ENCODE data around the gene CFI.

CFI gene

DNA sequence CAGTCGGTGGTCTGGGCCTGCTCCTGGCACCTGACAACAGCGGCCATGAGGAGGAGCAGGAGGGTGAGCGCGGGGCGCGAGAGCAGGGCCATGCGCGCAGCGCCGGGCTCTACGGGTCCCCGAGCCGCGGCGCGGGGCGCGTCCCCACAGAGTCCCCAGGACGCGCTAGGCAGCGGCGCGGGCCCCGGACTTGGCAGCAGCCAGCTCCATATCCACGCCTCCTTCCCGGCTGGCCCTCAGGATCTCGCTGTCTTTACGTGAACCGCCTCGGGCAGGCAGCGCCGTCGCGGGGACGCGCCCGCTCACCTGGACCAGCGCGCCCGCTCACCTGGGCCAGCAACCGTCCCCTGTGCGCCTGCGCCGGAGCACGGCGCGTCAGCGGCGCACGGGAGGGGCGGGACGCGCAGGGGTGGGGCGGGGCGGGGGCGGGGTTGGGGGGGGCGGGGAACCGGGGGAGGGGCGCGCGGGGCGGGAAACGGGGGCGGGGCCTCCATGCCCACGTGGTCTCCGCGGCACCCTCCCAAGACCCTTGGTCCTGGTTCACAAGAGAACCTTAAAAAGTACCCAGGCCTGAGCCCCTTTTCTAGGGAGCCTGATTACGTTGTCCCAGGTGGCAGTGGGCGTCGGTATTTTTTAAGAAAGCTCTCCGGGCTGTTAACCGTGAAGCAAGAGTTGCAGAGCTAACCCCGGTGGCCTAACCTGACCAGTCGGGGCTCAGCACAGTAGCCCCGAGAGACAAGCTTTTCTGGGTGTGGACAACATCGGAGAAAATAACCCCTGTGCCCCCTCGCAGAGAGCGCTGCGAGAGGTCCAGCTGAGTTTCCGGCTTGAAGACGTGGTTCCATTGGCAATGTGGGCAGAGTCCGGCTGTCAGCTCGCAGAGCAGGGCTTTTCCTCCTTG is 71.8 kb downstream of the CFI start, which contains the start of gene PLA2G12A:
TSS of gene PLA2G12A (minus strand) at position 353 of the 901 bp plus-strand sequence. CDS start at position 92, 261 bp downstream.
- peak; percentile 61 for DNase-seq

DNA sequence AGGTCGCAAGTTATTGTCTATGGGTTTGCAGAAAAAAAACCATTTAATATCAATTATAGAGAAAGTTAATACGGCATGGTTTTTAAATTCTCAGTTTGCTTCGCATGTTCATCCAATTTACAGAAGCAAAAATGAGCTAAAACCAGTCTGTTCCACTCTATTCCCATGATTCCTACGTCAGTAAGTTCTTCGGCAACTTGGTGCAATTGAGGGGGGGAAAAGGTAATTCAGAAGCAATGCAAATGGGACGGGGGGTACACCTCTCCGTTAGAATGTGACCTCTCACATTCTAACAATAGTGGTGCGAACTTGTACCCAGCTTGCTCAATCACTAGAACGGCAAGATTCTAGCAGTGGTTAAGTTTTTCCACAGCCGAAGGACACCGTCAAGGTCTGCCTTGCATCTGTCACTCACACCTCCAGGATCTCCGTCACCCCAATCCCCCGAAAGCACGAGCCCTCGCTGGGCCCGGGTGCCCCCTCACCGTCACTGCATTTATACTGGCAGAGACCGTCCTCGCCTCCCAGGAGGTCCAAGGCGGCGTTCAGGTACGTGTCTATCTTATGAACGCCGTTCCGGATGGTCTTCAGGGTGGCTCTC is 72.6 kb downstream of the CFI start:
- DNase-seq: no peak

DNA sequence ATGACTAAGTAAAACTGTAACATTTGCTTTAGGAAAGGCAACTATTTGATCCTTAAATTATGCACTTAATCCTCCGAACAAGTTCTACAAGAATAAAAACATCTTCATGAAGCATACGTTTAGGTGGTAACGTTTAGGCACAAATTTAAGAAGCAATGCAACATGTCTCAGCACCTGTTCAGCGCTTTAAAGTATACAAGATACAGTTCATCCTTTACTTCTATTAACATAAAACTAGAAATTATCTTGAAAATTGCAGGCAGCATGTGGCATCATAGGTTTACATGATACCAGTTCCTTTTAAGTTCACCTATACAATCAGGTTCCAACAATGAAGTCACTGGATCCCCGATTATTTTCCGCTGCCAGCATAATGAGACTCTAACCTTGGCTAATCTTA is 73.4 kb downstream of the CFI start:
- no peak for DNase-seq

DNA sequence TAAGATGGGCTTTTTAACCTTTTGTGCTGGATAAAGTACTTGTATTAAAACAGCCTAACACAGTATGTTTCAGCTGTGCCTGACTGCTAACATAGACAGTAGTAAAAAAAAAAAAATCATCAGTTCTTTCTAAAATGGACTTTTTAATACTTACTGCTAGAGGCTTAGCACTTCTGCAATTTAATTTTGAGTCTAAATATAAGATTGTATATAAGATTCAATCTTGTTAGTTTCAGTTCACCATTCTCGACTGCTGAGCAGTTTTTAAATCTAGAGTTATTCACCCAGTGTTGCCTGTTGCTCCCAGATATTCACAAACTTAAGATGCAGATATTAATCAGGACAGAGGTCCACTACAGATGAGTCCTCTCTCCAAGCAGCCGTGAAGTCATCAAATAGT is 78.7 kb downstream of the CFI start:
- DNase-seq: no peak

DNA sequence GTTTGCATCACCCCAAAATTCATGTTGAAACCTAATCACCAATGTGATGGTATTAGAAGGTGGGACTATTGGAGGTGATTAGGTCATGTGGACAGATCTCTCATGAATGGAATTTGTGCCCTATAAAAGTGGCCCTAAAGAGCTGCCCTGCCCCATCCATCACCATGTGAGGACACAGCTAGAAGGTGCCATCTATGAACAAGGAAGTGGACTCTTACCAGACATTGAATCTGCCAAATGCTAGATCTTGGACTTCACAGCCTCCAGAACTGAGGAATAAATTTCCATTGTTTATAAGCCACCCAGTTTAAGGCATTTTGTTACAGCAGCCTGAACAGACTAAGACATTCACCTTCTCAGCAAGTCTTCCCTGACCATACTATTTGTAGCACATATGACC is 79.4 kb downstream of the CFI start:
- DNase-seq: no peak

DNA sequence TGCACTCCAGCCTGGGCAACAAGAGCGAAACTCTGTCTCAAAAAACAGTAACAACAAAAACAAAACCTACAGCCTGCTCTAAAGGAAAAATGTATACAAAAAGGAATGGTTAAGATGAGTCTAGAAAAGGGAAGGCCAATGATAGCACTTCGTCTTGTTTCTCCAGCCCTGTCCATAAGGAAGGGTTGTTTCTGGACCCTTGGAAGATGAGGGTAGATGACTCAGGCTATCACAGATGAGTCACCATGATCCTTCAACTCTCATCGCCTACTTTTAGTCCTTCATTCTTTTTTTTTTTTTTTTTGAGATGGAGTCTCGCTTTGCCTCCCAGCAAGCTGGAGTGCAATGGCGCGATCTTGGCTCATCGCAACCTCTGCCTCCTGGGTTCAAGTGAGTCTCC is 80.8 kb downstream of the CFI start:
- no peak for DNase-seq

DNA sequence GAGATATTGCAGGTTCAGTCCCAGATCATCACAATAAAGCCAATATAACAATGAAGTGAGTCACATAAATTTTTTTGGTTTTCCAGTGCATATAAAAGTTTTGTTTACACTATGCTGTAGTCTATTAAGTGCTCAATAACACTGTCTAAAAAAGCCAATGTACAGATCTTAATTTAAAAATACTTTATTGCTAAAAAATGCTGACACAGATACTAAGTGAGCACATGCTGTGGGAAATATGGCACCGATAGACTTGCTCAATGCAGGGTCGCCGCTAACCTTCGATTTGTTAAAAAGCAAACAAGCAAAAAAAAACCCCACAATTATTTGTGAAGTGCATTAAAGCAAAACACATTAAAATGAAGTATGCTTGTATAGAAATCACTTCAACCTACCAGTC is 82.2 kb downstream of the CFI start:
- no peak for DNase-seq

- no peak for DNase-seq
These were observed 83.0 kb downstream of the CFI start for GRCh38 chr4:109718759-109719158.

GRCh38 chr4:109713500-109713899 is 88.3 kb downstream of the CFI start:
- no peak for DNase-seq

DNA sequence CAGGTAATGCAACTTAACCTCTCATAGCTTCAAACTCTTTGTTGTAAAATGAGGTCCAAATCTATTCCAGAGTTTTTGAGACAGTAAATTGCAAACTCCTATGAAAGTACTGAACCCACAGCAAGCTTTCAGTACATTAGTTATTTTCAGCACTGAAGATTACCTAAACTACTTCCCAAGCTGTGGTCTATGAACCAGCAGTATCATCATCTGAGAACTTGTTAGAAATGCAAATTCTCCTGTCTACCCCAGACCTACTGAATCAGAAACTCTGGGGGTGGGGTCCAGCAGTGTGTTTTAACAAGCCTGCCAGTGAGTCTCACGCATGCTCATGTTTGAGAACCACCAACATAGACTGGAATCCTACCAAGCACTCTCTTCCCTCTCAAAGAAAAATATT is 92.8 kb downstream of the CFI start:
- no peak for DNase-seq

- DNase-seq: no peak
These were observed 93.4 kb downstream of the CFI start for GRCh38 chr4:109708435-109708834.

GRCh38 chr4:109703664-109704361 is 98.0 kb downstream of the CFI start:
- DNase-seq: peak; percentile 16

GRCh38 chr4:109702950-109703663 is 98.7 kb downstream of the CFI start, which contains the start of gene CASP6:
TSS of gene CASP6 (minus strand) at chr4:109703445. CDS start at chr4:109703395, 50 bp downstream.
- DNase-seq: peak; percentile 70

- peak; percentile 4 for DNase-seq
These were observed 100.0 kb downstream of the CFI start for GRCh38 chr4:109701566-109702410.

DNA sequence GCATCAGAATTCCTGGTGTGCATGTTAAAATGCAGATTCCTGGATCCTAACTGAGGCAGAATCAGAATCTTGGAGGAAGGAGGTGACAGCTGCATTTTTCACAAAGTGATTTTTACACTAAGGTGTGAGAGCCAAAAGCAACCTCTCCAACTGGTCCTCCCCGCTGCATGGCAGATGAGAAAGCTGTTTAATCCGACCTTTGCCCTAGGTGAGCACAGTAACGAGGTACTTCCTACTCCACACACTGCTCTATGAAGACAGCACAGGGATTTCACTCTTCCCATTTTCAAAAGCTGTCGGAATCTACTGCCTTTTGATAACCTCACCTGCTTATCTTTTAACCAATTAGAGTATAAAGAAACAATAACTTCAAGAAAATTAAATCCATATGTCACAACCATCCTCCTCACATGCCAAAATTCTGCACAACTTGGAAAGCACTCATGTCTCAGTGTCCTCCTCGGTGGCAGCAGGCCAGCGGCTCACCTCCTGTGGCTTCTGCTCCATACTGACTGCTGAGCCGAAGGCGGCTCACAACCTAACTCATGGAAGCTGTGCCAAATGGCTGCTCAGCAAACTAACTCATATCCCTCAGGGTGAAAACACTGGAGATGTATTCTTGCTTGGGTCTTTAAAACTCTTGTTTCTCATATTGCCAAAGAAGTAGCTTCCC is 102.1 kb downstream of the CFI start:
- peak; percentile 28 for DNase-seq

DNA sequence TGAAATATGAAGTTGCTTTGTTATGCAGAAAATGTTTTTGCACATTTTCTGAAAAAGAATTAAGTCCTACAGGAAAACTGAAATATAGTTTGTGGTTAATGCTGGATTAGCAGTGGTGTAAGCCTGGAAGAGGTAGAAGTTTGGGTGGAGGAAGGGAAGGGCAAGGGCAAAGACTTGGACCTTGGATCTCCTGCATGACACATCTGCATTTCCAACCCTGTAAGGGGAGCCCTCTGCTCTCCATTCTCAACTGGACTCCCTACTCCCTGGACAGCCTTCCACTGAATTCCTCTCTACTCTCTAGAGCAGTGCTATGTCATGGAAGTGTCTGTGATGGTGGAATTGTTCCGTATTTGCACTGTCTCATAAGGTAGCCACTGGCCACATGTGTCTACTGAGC is 103.1 kb downstream of the CFI start:
- DNase-seq: no peak

DNA sequence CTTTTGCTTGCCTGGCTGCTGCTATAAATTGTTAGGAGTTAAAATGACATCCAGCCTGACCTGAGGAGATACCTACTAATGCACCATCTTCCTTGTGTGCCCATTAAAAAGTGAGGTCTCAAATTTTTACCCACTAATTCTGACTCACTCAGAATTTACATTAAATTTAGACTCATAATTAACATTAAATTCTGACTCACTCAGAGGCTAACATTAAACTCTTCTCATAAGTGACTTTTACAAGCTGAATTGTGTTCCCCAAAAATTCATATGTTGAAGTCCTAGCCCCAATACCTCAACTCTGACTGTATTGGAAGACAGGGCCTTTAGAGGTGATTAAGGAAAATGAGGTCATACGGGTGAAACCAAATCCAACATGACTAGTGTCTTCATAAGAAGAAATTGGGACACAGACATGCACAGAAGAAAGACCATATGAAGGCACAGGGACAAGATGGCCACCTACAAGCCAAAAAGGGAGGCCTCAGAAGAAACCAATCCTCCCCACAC is 110.3 kb downstream of the CFI start:
- DNase-seq: no peak
